ENCODE measurements around the gene FIGN. TPM values are rescaled to one million over a fixed set of nuclear protein-coding genes. Genes with fewer than 3 reads are reported as not detected.
A peak's percentile ranks its signal among the peaks of the same experiment; 100 is the strongest.

FIGN gene
- total RNA-seq, 1 donor: 3.5 TPM

GRCh38 chr2:163662141-163662780, 73.5 kb downstream of the FIGN start:
- H3K4me3 ChIP-seq (ENCODE audit: low read depth, low read length): no peak overlapping the region
- no peak for TF ChIP-seq CTCF (IDR thresholded peaks at IDR 0.05; ENCODE audit: insufficient read depth, low read depth, low read length)
- DNase-seq (ENCODE audit: low read depth): peak; percentile 17

- no peak overlapping the region for H3K4me3 ChIP-seq (ENCODE audit: low read depth, low read length)
- DNase-seq (ENCODE audit: low read depth): no peak
- TF ChIP-seq CTCF (IDR thresholded peaks at IDR 0.05; ENCODE audit: insufficient read depth, low read depth, low read length): no peak
These were observed 76.6 kb downstream of the FIGN start for GRCh38 chr2:163659224-163659623.

GRCh38 chr2:163658556-163658955, 77.3 kb downstream of the FIGN start:
- H3K4me3 ChIP-seq (ENCODE audit: low read depth, low read length): no peak overlapping the region
- no peak for TF ChIP-seq CTCF (IDR thresholded peaks at IDR 0.05; ENCODE audit: insufficient read depth, low read depth, low read length)
- no peak for DNase-seq (ENCODE audit: low read depth)

GRCh38 chr2:163657281-163657656, 78.5 kb downstream of the FIGN start:
- TF ChIP-seq CTCF (IDR thresholded peaks at IDR 0.05; ENCODE audit: insufficient read depth, low read depth, low read length): no peak
- DNase-seq (ENCODE audit: low read depth): no peak
- H3K4me3 ChIP-seq (ENCODE audit: low read depth, low read length): no peak overlapping the region

GRCh38 chr2:163656622-163657280, 79.1 kb downstream of the FIGN start:
- no peak for TF ChIP-seq CTCF (IDR thresholded peaks at IDR 0.05; ENCODE audit: insufficient read depth, low read depth, low read length)
- DNase-seq (ENCODE audit: low read depth): no peak
- H3K4me3 ChIP-seq (ENCODE audit: low read depth, low read length): no peak overlapping the region

GRCh38 chr2:163655667-163656066, 80.1 kb downstream of the FIGN start:
- no peak for TF ChIP-seq CTCF (IDR thresholded peaks at IDR 0.05; ENCODE audit: insufficient read depth, low read depth, low read length)
- H3K4me3 ChIP-seq (ENCODE audit: low read depth, low read length): no peak overlapping the region
- peak; percentile 16 for DNase-seq (ENCODE audit: low read depth)

All from fibroblast of villous mesenchyme (primary cell).